Measurements from ENCODE around the gene ARHGEF4. TPM values are rescaled to one million over a fixed set of nuclear protein-coding genes. Genes with fewer than 3 reads are reported as not detected.
A peak's percentile ranks its signal among the peaks of the same experiment; 100 is the strongest.

Gene ARHGEF4
- total RNA-seq, 1 experiment from 2014 or later: 26.6 TPM

- Histone ChIP-seq H3K79me2 (ENCODE audit: insufficient read depth, low read length) (no peaks in the 10 kb centered on the region), H3K4me3 (replicated peaks in 1 of 2; ENCODE audit: low read depth in 1 of 2, low read length in 2 of 2) (peak overlapping the region in 1 of 2 experiments; percentile 65; a peak in 3 of 4 replicates), H3K27ac (ENCODE audit: low read depth, low read length) (peak overlapping the region; percentile 78; the same call in 1 of the 2 replicates), H3K27me3 (ENCODE audit: insufficient read depth, low read length) (no peaks in the 10 kb centered on the region), H3K9me3 (ENCODE audit: control insufficient read depth in 1 of 2, insufficient read depth in 1 of 2, low read depth in 1 of 2, low read length in 2 of 2) (no peaks in the 10 kb centered on the region), H3K9me2 (ENCODE audit: insufficient read depth) (no peaks in the 10 kb centered on the region), H3K9ac (ENCODE audit: low read length) (no peak overlapping the region), H3K4me1 (ENCODE audit: control insufficient read depth in 1 of 2, insufficient read depth in 2 of 2, low read length in 2 of 2) (peaks cover 4 to 14% of the 10 kb centered on the region in 2 experiments; a peak in 2 of 4 replicates), H4K20me1 (ENCODE audit: insufficient read depth) (no peaks in the 10 kb centered on the region), H2AFZ (ENCODE audit: low read depth, low read length, poor library complexity, severe bottlenecking) (peak overlapping the region; percentile 48), H3K4me2 (ENCODE audit: low read length) (peak overlapping the region; percentile 100), H3K36me3 (ENCODE audit: control insufficient read depth in 1 of 2, insufficient read depth in 2 of 2, low read length in 2 of 2) (no peaks in the 10 kb centered on the region)
- TF ChIP-seq ZNF274 (IDR thresholded peaks at IDR 0.05; ENCODE audit: low read depth, low read length) (no peak), REST (IDR thresholded peaks at IDR 0.05; ENCODE audit: low read depth) (no peak), SIN3A (IDR thresholded peaks at IDR 0.05; ENCODE audit: low read depth) (no peak)
- POLR2A ChIA-PET: interaction anchor here (0.6 kb wide), 1 partner anchor 128 kb away, joined by 3 read pairs; no protein-coding TSS in a partner anchor
- intact Hi-C loops (cut with micrococcal nuclease): loop anchor here (1.0 to 10.0 kb wide), 4 partner anchors 75 to 539 kb away; partner anchors contain the start of gene PLEKHB2
- no peak for ATAC-seq
- DNase-seq (ENCODE audit: low read depth, low spot score): no peak
- RAD21 ChIA-PET (ENCODE audit: low non-redundant PET in 1 of 2, low total read pairs in 2 of 2, uncharacterized antibody in 2 of 2, unreplicated experiment in 2 of 2): no interaction called here
- no TSS peak for BruUV-seq (replicated peaks)
- CTCF ChIA-PET: interaction anchor here (0.8 to 1.5 kb wide), 3 partner anchors 11 to 122 kb away, joined by 3 to 4 read pairs (median 3); no protein-coding TSS in a partner anchor
Measured at GRCh38 chr2:130798472-130799218, 38.1 kb upstream of the ARHGEF4 start.

All from HCT116 (cell line).